GM19438 (cell line): Measurements from ENCODE around the gene C17orf100.

Experiments
- ATAC-seq: cut with Tn5 transposase; IDR thresholded peaks from one replicate; pipeline ENCODE4 v1.9.1; 2021; ENCODE audit warnings: low read depth; ENCODE audit not compliant: unreplicated experiment

C17orf100 gene

DNA sequence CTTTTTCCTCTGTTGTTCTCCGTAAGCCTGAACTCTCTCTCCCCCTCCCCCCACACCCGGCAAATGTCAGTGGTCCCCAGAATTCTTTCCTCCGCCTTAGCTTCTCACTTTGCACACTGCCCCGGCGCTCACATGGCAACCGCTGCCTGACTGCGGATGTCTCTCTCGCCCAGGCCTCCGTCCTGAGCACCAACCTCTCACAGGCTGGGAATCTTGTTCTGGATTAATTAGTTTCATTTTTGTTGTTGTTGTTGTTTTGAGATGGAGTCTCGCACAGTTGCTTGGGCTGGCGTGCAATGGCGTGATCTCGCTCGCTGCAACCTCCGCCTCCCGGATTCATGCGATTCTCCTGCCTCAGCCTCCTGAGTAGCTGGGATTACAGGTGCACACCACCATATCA is 16.7 kb downstream of the C17orf100 start:
- ATAC-seq = no peak

DNA sequence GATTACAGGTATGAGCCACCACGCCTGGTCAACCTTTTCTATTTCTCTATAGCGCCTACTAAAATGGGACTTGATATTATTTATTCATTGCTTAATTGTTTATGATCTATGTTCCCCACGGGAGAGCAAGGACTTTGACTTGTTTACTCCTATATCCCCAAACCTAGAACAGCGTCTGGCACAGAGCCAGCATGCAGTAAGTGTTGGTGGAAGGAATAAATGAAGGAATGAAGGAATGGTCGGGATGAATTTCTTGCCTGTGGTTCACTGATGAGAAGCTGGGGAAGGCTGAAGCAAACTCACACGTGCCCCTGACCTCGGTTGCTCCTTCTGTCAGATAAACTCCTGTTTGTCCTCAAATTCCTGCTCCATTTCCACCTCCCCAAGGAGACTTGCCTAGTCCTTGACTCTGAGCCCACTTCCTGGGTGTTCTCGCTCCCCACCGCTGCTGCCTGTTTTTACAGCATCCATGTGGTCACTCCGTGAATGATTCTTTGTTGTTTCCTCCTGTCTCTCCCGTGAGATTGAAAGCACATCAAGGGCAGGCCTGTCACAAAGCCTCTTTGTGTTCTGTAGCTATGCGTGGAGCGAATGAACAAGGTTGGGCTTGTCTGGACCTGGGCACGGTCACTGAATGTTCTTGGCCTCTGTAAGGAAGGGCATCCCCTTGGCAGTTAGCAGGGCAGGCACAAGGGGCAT is 17.3 kb downstream of the C17orf100 start:
- no peak for ATAC-seq

DNA sequence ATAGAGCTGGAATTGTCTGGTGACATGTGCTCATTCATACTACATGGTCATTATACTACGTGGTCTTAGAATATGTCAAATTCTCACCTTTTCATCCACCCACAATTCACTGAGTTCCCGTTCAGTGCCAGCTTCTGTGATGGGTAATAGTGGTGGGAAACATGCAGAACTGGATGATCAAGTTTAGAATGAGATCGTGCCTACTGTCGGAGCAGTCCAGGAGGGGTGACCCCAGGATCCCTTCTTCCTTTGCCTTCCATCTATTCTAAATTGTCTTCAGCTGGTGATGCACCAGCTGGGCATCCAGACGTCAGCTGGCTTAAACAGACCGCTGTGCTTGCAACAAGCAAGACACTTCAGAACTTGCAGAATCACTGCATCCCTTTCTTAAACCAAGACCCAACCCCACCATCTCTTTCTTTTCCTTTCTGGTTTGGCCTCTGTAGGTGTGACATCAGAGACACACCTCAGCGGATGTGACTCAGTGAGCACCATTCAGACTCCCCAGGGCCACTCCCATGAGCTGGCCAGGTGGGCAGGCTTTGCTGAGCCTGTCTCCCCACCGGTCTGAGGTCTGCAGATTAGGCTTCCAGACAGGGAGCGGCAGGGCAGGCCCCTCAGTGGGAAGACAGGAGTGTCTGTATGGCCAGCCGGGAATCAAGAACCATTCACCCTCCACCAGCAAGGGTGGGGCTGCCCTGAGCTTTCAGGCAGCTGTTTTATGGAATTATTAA is 18.1 kb downstream of the C17orf100 start:
- no peak for ATAC-seq

DNA sequence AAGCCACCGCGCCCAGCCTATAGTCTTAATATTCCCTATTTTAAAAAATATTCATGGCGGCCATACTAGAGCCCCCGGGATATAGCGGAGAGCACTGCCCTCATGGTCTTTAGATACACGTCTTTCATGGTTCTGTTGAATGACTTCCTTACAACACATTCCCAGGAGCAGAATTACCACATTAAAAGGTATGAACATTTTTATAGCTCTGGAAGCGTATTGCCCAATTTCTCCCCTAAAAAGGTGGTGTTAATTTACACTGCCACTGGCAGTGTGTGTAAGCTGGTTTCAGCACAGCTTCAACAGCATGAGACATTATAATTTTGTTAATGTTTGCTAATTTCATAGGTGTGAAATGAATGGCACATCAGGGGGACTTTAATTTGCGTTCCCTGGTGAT is 19.0 kb downstream of the C17orf100 start:
- no peak for ATAC-seq

DNA sequence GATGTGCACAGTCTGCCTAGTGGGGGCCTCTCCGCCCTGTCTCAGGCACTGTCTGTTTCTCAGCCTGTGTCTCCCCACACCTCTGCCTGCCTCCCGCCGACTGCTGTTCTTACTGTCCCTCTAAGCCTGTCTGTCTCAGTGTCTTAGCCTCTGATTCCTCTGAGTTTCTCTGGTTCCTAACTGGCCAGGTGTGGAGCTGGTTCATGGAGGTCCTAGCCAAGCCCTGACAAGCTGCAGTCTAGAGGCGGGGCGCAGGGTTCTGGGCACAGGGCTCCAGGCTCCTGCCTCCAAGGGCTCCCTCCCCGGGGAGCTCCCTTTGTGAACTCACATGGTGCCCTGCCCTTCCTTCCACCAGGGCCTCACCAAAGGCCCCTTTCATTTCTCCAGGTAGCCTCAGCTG is 19.4 kb downstream of the C17orf100 start:
- no peak for ATAC-seq

DNA sequence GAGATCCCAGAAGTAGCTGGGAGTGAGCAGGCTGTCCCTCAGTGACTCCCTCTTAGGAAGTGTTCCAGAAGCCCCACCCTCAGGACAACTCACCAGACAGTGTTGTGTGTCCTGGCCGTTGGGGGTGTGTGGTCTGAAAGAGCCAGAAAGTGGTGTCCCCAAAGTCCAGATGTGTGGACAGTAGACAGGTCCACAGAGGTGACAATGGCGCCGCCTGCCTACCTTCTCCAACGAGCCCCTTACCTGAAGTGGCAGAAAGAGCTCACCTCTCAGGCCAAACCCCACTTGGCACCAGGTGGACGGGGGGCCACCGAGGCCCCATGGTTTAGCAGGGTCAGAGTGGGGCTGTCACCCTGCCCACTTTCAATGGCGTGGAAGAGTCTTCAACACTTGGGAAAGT is 19.9 kb downstream of the C17orf100 start:
- no peak for ATAC-seq

DNA sequence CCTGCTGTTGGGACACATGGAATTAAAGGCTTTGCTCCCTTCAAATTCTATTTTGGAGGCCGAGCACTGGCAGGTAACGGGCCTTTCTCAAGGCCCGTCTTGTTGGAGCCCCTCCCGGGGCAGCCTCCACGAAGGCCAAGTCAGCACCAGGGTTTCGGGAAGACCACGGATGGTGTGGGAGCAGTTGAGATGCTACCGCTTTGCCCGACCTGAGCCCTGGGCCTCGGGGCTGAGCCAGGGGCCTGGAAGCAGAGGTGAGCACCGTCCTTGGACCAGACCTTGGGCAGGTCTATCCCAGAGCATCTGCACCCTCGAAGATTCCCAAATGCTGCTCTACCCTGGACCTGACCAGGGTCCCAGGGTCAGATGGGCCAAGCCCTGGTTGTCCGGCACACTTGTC is 23.0 kb downstream of the C17orf100 start:
- no peak for ATAC-seq

DNA sequence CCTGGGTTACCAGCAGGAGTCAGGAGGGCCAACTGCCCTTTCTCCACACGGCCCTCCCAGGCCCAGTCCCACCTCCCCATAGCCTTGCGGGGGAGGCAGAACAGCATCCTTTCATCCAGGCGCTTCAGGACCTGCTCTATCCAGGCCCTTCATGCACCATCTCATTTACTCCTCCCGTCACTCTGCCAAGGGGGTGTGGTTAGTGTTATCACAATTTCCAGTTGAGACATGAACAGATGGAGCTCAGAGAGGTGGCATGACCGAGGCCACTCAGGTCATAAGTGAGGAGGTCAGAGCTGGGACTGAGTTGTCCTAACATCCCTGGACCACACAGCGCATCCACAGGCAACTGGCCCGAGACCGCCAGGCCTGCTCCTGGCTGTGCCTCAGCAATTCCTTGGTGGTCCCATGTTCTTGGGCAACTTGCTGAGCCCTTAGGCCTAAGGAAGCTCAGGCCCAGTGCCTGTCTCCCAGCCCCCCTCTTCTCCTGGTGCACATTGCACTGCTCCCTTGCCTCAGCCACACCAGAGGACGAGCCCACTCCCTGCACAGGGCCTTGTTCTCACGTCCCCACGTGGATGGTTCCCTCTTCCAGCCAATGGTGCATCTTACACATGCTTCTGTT is 23.8 kb downstream of the C17orf100 start:
- ATAC-seq = no peak

DNA sequence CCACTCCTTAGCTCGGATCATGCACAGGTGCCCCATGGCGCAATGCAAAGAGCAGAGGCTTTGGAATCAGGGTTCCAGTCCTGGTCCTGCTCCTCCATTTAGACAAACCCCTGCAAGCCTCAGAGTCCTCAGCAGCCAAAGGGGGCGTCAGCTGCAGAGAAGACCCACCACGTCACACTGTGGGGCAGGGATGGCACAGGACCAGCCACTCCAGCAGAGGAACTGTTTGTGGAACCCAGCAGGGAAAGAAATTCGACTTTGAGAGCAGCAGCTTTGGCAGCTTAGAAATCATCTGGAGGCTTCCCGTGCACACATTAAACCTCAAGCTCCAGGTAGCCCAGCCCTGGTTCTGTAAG is 25.2 kb downstream of the C17orf100 start:
- ATAC-seq = no peak

DNA sequence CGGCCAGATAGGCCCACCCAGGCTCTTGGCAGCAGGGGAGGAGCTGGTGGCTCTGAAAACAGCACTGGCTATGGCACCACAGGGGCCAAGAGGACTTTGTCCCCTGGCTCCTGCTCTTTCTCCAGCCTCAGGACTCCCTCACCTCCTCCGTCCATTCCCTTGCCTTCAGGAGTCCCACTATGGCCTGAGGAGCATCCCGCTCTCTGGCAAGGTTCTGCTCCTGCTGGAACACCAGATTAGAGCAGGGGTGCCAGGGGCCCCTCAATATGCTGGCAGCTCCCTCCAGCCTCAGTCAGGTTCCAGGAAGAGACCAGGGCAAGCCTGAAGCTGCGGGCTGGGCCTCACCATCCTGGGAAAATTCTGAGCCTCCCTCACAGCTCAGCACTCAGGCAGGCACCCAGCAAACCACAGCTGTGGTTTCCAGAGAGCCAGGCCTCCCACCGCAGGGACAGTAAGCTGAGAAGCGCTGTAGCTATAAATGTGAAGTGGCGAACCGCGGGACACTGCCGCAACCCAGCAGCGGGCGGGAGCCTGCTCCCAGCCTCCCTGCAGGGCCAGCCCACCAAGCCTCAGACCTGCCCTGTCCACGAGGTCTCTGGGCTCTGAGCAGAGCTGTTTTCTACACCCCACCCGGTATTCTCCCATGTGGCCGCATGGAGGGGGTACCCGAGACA is 25.7 kb downstream of the C17orf100 start:
- ATAC-seq = no peak

DNA sequence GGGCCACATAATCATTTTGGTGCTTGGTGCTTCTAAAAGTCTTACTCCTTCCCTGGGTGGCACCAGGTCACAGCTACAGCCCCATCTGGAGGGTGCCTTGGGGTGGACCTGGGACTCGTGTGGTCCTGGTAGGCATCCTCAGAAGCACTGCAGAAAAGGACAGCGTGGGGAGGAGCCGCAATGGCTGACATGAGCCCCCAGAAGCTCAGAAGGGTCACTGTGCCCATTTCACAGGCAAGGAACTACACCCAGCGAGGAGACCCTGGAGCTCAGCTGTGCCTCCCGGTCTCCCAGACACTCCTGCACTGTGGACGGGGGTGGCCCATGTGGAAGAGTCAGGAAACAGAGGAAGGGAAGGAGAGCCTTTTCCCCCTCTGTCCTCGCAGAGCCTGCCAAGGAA is 26.4 kb downstream of the C17orf100 start:
- ATAC-seq = no peak

DNA sequence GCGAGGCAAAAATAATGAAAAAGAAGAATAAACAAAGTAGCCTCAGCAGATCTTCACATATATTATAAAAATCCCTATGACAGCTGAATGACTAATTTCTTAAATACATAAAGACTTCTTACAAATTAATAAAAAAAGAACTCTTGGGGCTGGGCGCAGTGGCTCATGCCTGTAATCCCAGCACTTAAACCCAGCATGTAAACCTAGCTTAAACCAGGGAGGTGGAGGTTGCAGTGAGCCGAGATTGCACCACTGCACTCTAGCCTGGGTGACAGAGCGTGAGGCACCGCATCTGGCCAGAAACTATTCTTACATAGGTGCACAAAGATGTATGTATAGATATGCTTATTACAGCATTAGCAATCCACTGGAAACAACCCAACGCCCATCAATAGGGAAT is 27.7 kb downstream of the C17orf100 start:
- ATAC-seq = no peak

DNA sequence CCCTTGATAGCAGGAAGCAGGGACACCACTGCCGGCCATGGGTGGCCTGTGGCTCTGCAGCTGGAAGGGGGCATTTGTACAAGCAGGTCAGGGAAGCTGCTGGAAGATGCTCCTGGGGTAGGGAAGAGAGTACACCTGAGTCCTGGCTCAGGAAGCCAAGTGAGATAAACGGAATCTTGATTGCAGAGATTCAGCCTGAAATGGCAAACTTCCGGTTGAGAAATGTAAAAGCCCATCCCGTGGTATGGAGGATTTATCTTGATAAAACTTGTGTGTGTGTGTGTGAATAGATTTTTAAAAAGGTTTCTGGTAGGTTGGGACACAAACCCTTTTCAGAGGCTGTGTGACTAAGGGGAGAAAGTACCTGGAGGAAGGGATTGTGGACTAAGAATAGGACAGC is 29.6 kb downstream of the C17orf100 start:
- ATAC-seq = no peak

DNA sequence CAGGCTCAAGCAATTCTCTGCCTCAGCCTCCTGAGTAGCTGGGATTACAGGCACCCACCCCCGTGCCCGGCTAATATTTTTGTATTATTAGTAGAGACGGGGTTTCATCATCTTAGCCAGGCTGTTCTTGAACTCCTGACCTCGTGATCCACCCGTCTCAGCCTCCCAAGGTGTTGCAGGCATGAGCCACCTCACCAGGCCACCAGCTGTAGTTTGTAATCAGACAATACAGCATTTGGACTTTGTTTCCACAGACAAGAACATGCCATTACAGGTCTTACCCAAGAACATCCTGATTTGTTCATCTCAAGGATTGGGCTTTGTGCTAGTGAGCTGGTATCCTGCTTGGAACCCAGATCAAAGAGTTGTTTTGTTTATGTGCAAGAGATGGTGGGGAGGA is 30.1 kb downstream of the C17orf100 start:
- ATAC-seq = no peak

DNA sequence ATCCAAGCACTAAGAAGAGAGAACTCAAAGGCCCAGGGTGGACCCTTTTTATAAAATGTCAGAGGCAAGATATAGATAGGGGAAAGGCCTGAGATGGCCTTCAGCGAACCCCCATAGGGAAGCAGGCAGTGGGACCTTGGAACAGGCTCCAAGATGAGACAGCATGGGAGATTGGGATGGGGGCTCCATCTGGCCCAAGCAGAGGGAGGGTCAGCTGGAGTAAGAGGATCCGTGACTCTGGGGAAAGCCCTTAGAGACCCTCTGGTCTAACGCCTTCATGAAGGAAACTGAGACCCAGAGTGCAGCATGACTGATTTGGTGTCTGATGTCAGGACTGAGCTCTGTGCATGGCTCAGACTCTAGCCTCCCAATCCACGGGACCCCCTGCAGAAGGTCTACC is 30.8 kb downstream of the C17orf100 start:
- no peak for ATAC-seq

DNA sequence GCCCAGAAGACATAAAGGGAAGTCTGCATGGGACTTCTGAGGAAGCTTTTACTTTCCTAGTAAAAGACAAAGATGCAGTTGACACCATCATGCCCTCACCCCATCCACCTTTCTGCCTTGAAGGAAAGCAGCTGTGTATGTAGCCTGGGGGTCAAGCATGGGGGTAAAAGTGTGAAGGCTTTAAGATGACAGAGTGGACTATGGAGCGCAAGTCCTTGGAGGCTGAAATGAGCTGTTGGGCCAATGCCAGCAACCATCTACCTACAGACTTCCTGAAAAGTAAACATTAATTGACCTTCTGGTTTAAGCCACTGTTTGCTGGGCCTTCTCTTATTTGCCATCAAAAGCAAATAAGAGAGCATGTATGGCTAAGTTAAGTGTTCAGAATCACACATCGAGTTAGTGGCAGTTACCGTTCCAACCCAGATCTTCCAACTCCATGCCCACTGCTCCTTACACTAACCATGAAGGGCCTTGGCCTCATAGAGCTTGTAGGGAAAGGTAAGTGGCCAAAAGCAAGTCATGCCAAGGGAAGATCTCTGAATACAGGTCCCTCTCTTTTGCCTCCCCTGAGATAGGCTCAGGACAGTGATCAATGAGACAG is 31.6 kb downstream of the C17orf100 start:
- no peak for ATAC-seq

DNA sequence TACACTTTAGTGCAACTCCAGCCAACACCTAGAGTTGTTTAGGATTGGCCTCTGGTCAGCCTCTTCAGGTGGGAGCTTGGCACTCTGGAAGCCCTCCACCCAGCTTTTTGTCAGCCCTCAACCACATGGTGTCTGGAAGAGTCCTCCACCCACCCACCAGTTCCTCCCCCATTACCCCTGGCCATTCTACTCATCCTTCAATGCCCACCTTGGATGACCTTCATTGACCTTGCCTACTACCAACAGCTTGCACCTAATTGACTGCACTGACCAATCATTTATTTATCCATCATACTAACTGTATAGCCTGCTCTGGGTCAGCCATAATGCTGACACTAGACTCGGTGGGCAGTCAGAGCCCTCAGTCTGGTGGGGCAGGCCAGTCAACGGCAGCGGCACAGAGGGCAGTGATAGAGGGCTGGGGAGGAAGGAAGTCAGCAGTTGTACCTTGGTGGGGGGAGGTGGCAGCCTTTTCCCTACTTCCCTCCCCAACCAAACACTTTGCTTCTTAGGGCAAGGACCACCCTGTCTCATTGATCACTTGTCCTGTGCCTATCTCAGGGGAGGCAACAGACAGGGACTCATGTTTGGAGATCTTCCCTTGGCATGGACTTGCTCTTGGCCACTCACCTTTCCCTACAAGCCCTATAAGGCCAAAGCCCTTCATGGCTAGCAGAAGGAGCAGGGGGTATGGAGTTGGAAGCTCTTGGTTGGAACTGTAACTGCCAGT is 32.3 kb downstream of the C17orf100 start:
- no peak for ATAC-seq

DNA sequence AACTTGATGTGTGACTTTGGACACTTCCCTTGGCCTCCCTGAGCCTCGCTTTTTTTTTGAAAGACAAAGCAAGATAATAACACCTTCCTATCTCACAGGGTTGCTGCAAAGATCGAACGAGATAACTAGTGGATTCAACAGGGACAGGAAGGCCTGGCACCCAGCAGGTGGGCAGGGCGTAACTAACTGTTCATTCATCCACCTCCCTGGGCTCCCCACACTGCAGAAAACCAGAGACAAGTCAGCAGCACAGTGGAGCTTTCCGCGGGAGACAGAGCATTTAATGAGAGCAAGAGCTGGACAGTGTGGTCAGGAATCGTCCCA is 32.9 kb downstream of the C17orf100 start:
- no peak for ATAC-seq

DNA sequence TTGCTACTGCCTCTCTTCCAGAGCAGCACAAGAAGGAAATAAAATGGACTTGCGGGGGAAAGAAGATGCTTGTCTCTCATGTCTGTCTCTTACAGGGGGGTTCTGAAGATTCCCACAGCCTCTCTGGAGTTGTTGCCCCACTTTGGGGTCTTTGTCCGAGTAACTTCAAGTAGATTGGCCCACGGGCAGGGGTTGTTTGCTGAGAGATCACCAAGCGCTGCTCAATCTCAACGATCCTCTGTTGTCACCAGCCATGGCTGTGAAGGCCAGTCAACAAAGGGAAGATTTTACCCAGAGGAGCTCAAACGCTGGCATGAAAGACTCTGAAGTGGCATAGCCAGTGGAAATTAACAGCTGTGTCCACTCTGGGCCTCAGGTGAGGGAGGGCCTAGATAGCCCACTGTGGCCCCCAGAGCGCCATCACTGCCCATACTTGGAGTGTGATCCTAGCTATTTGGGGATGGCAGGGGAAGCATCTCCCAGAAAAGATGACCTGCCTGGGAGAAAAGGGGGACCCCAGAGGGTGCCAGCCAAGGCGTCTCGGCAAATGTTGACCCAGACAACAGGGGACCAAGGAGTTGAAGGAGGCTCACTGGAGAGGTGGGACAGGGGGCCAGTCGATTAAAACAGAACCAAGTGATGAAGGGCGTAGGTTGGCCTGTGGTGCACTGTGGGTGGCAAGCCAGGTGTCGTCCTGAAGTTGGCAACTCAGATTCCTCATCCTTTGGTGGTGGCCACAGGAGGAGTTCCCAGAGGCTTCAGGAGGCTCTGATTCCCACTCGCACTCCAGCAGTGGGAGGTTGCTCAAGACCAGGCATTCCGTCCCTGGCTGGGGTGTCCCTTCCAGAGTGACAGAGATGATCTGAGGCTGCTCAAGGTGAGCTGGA is 33.6 kb downstream of the C17orf100 start:
- no peak for ATAC-seq

DNA sequence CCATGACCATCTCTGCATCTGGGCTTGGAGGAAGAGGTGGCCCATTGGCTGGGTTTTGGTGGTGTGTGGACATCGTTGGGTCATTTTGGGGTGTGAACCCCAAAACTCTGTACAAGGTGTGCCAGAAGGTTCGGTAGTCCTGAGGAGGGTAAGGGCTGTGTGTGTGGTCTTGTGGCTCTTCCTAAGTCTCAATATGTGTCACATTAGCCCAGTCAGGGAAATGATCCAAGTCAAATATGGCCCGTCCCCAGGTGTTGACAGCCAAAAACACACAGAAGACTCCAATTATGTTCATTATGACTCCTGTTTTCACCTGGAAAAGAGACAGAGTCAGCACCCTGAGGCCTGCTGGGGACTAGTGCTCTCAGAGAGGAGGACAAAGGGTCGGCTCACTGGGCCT is 34.5 kb downstream of the C17orf100 start:
- ATAC-seq = no peak
